DMS114 treated with DMSO at 0.1 percent for 48 hours (cell line): Measurements from ENCODE around the gene DPEP3.
"Not testable (repeated sequence)": the region's sequence is repeated elsewhere in the genome, so short reads cannot be mapped to it uniquely, and the experiment has no call there.

Experiments used
- DNase-seq: peaks from one replicate; lab custom pipeline; 2025; ENCODE audit not compliant: unreplicated experiment; lab: John Stamatoyannopoulos, UW

Gene DPEP3

DNA sequence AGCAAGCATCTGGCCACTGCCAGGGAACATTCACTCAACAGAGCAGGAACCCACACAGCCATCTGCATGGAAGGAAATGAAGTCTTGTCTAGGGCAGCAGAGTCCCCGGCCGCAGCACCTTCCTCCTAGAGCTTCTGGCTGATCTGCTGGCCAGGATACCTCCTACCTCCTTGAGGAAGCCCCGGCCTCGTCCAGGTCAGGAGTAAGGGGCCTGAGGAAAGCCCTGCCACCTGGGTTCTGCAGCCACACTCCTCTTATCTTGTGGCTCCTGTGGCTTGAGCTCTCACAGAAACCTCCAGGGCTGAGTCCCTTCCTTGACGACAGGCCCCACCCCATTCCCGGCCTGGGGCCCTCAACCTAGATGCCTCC is 13.7 kb upstream of the DPEP3 start:
- not testable (repeated sequence) for DNase-seq

DNA sequence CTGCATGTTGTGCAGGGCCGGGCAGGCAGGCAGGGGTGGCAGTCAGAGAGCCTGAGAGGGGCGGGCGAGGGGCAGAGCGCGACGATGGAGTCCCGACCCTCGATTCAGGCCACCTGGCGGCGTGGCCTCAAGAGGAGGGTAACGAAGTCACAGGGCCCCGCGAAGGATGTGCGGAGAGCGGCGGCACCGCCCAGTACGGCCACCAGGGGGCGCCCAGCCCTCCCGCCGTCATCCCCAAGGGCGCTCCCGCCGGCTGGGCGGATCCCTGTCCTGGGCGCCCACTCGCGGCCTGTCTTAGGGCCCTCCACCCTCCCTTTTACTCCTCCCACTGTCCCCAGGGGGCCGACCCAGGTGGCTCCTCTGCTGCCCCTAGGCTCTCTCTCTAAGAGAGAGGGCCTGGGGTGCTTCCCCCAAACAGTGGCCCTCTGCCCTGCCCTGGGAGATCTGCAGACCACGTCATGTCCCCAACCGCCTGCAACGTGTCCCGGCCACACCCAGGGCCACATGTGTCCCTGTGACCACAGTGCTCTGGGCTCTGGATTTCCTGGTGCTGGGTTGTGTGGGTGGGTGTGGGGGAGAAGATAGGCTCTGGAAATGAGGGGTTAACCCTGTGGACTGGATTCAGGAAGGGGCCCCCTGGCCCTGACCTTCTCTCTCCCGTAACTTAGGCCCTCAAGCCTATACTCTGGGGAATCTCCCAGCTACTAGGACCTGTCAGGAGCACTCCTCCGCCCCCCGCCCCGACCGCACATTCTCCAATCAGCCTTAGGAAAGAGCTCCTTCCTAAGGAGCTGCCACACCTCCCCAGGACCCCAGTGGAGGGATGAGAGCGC is 13.1 kb upstream of the DPEP3 start:
- DNase-seq = no peak

DNA sequence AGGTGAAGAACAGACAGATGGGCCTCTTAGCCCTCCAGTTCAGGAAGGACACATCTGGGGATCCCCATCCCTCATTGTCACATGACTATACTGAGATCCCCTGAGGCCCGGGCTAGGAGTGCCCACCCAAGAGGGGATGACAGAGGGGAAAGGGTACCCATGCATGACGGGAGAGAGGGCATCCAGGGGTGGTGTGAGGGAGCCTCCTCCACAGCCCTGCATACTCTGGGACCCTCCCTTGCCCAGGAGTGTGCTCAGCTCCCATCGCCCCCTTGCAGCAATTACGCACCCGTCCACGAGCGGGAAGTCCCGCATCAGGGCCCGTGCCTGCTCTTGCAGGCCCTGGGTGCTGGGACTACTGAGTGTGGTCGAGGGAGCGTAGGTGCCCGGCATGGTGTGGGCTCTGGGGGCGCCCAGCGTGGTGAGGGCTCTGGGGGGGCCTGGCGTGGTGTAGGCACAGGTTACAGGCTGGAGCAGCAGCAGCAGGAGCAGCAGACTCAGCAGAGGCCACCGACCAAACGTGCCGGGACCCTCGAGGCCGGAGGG is 12.4 kb upstream of the DPEP3 start:
- DNase-seq = no peak

DNA sequence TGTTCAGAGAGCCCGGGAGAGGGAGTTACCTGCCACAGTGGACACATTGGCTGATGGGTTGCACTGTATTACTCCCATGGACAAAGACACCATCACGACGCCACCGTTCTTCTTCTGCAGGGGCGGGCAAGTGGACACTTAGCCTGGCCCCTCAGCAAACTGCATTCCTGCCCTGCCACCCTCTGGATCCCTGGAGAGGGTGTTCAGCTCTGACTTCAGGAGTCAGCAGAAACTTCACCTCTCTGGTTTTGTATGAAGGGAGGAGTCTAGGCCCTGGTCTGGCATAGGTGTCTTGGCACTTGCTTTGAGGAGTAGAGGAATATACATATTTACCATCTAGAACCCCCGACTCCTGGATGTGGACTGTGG is 9.7 kb upstream of the DPEP3 start:
- no peak for DNase-seq

DNA sequence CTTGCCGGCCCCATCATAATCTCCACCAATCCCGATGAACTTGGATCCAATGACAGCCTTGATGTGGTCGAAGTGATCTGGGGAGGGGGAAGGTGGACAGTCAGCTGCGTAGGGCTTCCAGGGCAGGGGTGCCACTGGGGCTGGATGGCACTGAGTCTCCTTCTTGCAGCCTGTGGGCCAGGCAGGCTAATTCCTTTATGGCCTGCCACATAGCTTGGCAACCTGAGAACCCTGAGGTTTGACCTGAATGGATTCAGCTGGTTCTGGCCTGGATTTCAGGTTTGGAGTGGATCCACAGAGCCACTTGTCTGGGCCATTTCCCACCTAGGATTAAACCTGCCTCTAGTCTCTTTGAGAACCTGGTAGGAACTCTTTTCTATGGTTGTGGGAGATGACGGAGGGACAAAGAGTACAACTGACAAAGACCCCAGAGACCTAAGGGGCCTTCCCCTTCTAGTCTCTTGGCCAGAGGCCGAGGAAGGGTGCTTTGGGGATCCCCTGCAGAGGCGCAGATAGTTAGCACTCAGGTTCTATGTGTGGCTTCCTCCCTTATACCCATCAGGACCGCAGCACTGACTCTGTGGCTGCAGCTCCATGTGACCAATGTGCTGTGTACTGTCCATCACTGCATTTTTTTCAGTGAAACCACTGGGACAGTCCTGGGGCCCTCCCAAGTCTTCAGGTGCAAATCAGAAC is 9.2 kb upstream of the DPEP3 start:
- DNase-seq = no peak

DNA sequence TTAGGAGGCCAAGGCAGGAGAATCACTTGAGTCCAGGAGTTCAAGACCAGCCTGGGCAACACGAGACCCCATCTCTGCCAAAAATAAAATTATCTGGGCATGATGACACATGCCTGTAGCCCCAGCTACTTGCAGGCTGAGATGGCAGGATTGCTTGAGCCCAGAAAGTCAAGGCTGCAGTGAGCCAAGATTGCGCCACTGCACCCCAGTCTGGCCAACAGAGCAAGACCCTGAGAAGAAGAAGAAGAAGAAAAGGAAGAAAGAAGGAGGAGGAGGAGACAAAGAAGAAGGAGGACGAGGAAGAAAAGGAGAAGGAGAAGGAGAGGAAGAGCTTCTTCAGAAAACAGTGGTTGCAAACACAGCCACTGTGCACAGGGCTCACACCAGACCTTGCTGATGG is 8.4 kb upstream of the DPEP3 start:
- DNase-seq = no peak

DNA sequence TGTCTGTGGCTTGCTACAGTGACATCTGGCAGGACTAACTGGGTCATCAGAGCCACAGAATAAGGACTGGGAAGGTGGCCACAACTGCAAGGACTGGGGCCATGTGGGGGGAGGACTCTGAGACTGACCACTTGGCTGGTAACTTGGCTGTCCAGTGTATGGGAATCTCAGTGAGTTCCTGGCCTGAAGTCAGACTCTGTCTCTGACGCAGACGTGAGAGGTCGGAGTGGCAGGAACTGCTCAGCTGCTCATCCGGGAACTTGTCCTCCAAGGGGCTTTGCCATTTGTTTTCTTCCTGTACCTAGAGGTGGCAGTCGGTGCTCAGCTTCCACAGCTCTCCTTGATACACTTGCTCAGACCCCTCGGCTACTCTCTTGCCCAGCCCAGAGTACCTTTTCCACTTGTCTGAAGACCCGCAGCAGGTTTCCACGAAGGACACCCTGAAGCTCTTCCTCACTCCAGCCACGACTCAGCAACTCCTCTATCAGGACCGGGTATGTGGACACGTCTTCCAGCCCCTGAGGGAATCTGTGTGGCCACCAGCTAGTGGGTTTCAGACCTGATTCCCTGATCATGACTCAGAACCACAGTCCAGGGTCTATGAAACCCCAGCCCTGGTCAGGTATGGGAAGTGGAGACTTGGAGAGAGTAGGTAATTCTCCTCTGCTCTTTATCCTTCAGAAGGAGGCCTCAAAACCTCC is 7.3 kb upstream of the DPEP3 start:
- DNase-seq = no peak

DNA sequence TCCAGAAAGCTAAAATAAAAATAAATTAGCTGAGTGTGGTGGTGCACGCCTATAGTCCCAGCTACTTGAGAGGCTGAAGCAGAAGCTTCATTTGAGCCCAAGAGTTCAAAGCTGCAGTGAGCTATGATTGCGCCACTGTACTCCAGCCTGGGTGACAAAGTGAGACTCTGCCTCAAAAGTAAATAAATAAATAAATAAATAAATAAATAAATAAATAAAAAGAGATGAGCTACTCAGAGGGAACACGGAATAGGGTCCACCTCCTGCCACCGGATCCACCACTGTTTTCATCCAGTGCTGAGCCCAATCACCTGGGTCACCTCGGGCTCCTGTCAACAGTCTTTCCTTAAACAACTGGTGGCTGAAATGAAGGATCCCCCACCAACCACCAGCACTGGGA is 6.7 kb upstream of the DPEP3 start:
- DNase-seq = no peak

DNA sequence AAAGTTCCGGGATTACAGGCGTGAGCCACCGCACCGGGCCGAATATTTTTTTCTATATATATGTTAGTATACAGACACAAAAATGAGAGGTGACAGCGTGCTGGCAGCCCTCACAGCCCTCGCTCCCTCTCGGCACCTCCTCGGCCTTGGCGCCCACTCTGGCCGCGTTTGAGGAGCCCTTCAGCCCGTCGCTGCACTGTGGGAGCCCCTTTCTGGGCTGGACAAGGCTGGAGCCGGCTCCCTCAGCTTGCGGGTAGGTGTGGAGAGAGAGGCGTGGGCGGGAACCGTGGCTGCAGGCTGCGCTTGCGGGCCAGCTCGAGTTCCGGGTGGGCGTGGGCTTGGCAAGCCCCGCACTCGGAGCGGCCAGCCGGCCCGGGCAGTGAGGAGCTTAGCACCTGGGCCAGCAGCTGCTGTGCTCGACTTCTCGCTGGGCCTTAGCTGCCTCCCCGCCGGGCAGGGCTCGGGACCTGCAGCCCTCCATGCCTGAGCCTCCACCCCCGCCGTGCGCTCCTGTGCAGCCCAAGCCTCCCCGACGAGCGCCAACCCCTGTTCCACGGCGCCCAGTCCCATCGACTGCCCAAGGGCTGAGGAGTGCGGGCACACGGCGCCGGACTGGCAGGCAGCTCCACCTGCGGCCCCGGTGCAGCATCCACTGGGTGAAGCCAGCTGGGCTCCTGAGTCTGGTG is 1.9 kb upstream of the DPEP3 start:
- DNase-seq = no peak

DNA sequence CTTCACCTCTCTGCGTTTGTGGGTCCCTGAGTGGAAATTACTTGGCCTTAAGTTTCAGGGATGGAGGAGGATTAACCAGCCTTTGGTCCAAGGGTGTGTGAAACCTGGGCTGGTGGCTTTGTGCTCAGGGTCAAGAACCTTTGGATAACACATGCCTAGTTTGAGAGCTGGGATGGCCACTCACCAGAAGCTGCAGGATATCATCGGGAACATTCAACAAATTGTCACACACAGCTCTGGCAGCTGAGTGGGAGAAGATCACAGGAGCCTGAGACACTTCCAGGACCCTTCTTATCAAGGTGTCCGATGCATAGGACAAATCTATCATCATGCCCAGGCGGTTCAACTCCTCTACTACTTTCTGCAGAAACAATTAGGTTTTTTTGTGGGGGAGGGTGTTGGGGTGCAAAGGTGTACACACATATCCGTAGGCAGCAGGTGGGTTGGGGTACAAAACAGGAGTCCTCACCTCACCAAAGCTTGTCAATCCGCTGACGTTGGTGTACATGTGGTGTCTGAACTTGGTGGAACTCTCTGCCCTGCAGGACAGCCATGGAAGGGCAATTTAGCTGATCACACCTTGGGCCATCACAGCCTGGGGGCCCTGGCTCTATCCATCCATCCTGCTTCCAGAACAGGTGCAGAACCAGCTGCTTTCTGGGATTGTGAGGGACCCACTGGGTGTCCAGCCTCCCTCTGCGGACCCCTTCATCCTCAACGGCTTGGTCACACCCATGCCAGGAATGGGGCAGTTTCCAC is 2.7 kb downstream of the DPEP3 start:
- DNase-seq = no peak

DNA sequence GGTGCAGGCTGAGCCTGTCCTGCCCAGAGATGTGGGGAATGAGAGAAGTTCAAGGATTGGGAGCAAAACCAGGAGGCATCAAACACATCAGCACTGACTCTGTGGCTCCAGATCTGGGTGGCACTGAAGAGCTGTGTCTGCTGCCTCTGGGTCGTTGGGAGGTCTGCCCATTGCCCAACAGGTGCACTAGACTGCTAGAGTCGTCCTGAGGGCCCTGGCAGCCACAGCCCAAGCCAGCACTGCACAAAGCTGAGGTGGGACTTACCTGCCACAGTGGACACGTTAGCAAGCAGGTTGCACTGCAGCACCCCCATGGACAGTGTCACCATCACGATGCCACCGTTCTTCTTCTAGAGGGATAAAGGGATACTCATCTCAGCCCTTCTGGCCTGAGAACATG is 3.3 kb downstream of the DPEP3 start:
- DNase-seq = no peak

DNA sequence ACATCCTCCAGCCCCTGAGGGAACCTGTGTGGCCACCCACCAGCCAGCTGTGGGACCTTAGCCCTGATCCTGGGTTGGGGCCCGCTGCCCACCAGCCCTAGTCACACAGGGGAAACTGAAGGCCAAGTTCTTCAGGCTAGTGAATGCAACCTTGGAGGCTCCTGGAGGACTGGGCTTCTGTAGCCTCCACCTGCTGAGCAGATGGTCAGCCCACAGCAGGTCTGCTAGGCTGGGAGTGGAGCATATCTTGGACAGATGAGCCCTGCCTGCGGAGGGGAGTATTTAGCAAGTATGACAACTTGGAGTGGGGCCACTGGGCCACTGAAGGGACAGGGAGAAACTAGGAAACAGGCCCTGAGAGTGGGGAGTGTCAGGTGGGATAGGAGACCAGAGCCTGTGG is 4.1 kb downstream of the DPEP3 start:
- DNase-seq = no peak

DNA sequence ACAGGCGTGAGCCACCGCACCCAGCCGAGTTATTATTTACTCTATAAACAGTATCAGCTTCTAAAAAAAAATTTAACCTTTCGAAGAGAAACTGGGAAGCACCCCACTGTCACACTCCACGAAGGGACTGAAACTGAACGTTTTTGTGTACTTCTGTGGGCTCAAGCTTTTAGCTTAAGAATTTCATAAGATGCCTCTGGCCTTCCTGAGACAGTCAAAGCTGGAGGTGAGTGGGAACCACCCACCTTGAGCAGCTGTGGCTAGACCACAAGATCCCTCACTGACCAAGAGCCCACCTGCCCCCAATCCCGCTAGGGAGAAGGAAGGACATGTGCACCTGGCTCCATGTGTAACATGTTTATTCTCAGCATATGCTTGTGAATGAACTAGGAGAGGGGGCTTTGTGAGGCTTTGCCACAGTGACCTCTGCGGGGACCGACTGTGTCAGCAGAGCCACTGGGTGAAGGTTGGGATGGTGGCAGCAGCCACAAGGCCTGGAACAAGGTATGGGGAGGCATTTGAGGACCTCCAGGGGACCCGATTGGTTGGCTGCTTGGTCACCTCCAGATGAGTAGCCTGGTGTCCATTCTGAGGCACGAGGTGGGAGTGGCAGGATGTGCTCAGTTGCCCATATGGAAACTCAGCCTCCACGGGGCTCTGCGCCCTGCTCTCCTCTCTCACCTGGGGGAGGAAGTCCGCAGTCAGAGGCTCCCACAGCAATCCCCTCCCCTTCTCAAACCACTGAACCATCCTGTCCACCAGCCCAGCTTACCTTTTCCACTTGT is 4.8 kb downstream of the DPEP3 start:
- no peak for DNase-seq

DNA sequence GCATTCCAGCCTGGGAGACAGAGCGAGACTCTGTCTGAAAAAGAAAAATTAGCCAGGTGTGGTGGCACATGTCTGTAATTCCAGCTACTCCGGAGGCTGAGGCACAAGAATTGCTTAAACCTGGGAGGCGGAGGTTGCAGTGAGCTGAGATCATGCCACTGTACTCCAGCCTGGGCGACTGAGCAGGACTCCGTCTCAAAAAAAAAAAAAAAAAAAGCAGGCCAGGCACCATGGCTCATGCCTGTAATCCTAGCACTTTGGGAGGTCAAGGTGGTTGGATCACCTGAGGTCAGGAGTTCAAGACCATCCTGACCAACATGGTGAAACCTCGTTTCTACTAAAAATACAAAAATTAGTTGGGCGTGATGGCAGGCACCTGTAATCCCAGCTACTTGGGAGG is 8.0 kb downstream of the DPEP3 start:
- not testable (repeated sequence) for DNase-seq

DNA sequence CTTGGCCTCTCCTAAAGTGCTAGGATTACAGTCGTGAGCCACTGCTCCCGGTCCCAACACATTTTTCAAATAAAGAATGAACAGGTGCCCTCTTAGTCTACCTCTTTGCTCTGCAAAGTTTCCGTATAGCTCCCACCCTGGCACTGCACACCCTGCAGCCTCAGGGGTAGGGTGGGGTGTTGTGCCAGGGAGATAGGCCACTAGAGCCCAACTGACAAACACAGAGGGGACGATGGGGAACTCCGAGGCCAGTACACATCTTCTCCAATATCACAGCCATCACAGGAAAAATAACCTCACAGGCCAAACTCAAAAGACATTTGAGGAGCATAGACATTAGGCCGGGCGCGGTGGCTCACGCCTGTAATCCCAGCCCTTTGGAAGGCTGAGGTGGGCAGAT is 9.2 kb downstream of the DPEP3 start:
- no peak for DNase-seq

DNA sequence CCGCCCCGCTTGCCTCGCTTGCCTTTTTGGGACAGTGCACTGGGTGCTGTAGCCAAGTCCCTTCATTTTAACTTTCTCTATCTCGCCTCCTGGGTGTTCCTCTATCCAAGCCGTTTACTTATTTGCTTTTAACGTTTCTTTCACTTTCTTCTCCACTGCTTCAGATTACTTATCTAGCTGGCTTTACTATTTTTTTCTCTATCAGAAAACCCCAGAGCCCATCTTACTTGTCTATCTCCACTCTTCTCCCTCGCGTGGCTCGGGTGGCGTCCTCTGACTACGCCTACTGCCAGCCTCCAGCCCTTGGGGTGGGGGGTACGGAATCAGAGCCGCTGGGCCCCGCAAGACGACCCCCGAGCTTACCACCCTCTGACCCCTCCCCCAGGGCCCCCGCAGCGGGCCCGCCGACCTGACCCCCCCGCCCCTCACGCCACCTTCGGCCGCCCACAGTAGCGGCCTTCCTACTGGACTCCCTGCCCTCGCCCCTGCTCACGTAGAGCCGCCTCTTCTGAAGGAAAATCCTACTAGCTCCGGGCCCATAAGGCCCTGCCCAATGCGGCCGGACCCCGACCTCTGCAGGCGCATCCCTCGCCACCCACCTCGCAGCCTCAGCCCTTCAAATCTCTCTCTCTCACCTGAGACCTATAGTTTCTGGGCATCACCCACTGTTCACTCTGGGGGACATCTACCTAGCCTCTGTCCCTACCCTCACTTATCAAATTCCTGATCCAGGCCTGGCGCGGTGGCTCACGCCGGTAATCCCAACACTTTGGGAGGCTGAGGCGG is 10.9 kb downstream of the DPEP3 start:
- no peak for DNase-seq

DNA sequence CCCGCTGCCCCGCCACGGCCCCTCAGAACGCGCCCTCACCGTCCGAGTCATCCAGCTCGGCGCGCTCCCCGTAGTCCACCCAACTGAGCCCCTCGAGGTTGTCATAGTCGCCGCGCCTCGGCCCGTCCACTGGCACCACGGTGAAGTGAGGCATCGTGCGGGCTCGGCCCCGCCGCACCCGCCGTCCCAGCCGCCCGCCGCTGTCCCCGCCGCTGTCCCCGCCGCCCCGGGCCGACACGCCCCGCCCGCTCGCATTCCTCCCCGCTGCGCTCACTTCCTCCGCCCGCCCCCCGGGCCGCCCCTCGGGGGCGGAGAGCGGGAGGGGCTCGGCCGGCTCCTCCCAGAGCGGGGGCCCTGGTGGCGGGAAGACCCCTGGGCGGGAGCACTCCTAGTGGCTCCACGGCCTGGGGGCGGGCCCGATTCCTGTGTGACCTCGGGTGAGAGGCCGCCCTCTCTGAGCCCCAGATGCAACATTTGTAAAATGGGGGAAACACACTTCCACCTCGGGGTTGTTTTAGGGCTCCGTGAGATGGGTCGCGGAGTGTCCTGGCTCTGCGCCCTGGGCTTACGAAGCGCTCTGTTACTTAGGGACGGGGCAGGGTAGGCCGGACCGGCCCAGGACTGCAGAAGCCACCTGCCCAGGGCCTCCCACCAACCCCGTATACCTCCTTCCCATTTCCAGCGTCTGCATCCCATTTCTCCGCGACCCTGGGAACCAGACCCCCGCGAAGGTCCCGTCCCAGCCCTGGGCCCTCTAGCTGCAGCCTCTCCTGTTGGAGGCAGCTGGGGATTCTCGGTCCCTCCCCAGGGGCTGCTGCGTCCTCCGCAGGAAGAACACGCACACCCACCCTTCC is 11.7 kb downstream of the DPEP3 start, which contains the start of gene SLC12A4:
TSS of gene SLC12A4 (minus strand) at position 238 of the 854 bp plus-strand sequence. CDS start at position 154, 84 bp downstream.
- peak; percentile 69 for DNase-seq

DNA sequence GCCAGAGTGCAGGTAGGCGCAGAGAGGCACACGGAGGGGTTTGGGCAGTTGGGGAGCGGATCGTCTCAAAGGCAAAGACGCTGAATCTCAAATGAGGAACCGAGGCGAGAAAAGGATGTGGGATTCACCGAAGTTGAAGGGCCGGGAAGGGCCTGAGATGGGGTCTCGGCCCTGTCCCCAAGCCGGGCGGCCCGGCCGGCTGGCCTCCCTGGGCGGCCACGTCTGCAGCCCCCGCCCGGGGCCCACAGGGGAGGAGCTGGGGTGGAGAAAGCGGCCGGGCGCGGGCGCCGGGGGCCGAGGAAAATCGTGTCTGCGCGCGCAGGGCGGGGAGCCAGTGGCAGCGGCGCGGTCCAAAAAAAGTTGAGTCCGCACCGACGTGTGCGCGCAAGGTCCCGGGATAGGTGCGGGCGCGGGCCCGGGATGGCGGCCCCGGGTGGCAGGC is 12.3 kb downstream of the DPEP3 start:
- DNase-seq = no peak
